Left cardiac atrium (tissue), 4 donors: Measurements from ENCODE around the gene CDKL5. TPM values are rescaled to one million over a fixed set of nuclear protein-coding genes. Genes with fewer than 3 reads are reported as not detected.
"Not testable (repeated sequence)": the region's sequence is repeated elsewhere in the genome, so short reads cannot be mapped to it uniquely, and the experiment has no call there.

Experiments used
- ATAC-seq, 2 donors: fragments of 200-7000 bp; cut with Tn5 transposase; one replicate each; pipeline ENCODE4 v1.9.1; 2020; ENCODE audit warnings: mild to moderate bottlenecking in 2 of 2, moderate library complexity in 2 of 2
- DNase-seq: peaks from one replicate; pipeline ENCODE4 v3.0.0-alpha.2; 2020
- intact Hi-C, 2 donors: fragments of 100-400 bp; cut with DNase I; formaldehyde crosslinking; loops; one replicate each; pipeline versions ENCODE4 v1.14.1 to v1.15.1; 2022 to 2023
- total RNA-seq, 2 donors: library from RNA; stranded (reverse); fragmentation: NEBNext Ultra II Directional; extraction: Animal tissue kit (Norgen Biotek cat#: 25700); gene quantifications; one replicate each; pipeline ENCODE4 v1.2.1, GENCODE V29; 2021
- donor health status: DM: no; HTN: yes; CAD: no.
- donor health status: DM: no; HTN: yes; CAD: no; lungs with severe emphysema.
- donor health status: DM: yes; HTN: yes; CAD: no.
- donor health status: Dilated cardiomyopathy.

CDKL5 gene
- total RNA-seq, 2 donors from 2014 or later: 8.1 to 8.3 TPM

GRCh38 chrX:18549643-18550042, 124.2 kb downstream of the CDKL5 start:
- no peak for ATAC-seq
- no peak for DNase-seq
- intact Hi-C loops: no loop called here

DNA sequence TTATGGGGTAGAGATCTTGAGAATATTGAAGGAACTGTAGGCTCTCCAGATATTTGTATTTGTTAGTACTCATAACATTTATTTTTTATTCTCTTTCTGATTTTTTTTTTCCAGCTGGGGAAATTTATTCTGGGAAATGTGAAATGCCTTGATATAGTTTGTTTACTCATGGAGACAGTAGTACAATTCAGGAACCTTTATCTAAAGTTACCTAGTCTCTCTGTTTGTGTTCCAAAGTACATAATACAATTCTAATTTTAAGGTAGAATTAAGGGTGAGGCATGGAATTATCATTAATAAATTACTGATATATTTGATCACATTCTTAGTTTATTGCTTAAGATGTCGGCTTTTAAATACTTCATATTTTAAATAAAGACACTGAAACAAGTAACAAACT, 132.5 kb downstream of the CDKL5 start:
- DNase-seq: no peak
- intact Hi-C loops: no loop called here
- no peak for ATAC-seq

- ATAC-seq: no peak
- DNase-seq: no peak
- intact Hi-C loops: no loop called here
These were observed 133.4 kb downstream of the CDKL5 start for GRCh38 chrX:18558799-18559198.

- intact Hi-C loops: no loop called here
- ATAC-seq: no peak
- DNase-seq: no peak
These were observed 135.6 kb downstream of the CDKL5 start for GRCh38 chrX:18561020-18561419.

- ATAC-seq (no peak), DNase-seq (no peak)
- intact Hi-C loops: no loop called here
These were observed 140.3 kb downstream of the CDKL5 start for GRCh38 chrX:18565727-18566126.

DNA sequence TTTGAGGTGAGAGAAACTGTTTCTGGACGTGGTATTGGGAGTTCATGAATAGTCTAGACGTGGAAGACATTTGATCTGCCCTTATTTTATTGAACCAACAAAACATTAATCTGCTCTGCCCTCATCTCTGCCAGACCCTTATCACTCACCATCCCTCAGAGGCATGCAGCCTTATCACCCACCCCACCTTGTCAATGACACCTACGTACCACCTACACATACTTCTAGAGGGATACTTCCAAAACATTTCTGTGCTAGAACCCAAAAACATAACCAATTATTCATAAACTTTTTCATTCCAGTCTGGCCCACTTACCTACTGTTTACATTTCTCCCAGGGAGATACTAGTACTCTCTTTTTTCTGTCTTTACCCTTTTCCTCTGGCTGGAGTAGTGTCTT, 141.3 kb downstream of the CDKL5 start:
- ATAC-seq (no peak), DNase-seq (no peak)
- intact Hi-C loops: no loop called here

- ATAC-seq (no peak), DNase-seq (no peak)
- intact Hi-C loops: no loop called here
These were observed 148.1 kb downstream of the CDKL5 start for GRCh38 chrX:18573556-18573955.

DNA sequence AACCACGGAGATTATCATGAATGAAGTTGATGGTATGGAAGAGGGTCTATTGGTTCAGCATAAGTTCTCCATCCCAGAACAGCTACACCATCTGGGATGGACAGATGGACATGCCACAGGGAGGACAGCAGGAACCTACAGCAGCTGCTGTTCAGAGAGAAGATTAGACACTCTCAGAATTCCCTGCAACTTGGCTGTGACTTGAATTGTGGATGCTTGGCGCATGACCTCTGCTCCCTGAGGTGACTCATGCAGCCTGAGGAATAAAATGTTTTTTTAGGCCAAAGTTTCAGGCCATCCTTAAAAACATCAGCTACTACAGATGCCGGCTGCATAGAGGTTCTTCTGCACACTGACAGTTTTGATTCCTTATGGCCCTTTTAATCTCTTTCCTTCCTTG, 149.2 kb downstream of the CDKL5 start:
- peak; percentile 48 for DNase-seq
- ATAC-seq: peak in 1 of 2 donors; percentile 84
- intact Hi-C loops: no loop called here

- intact Hi-C loops: no loop called here
- no peak for DNase-seq
These were observed 150.3 kb downstream of the CDKL5 start for GRCh38 chrX:18575744-18576143.

DNA sequence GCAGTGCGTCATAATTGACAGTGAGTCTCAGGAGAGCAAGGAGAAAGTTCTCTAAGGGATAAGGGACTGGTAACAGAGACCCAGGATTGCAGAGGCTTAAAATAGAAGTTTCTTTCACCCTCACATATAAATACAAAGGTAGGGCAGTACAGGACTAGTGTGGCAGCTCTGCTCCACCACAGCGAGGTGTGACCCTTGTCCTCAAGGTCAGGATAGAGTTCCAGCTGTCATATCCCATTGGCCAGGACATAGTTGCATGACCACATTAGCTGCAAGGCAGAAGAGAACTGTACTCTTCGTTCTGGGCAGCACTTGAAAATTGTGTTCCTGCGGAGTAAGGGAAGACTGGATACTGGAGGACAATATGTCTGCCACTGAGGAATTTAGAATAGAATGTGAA, 152.0 kb downstream of the CDKL5 start:
- DNase-seq: no peak
- no peak for ATAC-seq
- intact Hi-C loops: no loop called here

More at GRCh38 chrX:18575744-18576143, 150.3 kb downstream of the CDKL5 start:
- ATAC-seq: no peak

GRCh38 chrX:18578546-18578945, 153.1 kb downstream of the CDKL5 start:
- no peak for DNase-seq
- no peak for ATAC-seq
- intact Hi-C loops: no loop called here

- DNase-seq: no peak
These were observed 154.1 kb downstream of the CDKL5 start for GRCh38 chrX:18579495-18579894.

DNA sequence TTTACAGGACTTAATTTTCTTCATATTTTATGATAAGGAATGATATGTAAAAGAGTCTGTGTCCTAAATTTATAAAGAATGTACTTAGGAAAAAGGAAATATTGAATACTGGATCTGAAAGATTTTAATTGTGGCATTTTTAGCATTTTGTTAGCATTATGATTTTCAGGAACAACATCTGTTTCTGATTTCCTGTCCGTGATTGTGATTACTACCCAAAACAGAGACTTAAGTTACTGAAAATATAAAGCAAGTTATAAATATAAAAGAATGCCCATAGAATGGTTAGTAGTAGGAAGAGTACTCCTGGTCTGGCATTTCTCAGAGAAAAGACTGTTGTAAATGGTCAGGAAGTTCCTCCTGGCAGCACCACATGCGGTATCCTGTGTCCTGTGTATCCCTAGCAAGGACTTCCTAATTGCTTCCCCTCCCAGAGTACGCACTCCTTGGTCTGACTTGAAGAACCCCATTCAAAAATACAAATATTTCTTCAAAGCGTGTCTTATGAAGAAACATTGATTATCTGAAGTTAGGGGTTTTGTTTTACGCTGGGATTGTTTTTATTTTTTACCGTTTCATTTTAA, 157.6 kb downstream of the CDKL5 start:
- ATAC-seq: no peak
- intact Hi-C loops: no loop called here
- no peak for DNase-seq

More at GRCh38 chrX:18579495-18579894, 154.1 kb downstream of the CDKL5 start:
- intact Hi-C loops: no loop called here
- ATAC-seq: no peak

DNA sequence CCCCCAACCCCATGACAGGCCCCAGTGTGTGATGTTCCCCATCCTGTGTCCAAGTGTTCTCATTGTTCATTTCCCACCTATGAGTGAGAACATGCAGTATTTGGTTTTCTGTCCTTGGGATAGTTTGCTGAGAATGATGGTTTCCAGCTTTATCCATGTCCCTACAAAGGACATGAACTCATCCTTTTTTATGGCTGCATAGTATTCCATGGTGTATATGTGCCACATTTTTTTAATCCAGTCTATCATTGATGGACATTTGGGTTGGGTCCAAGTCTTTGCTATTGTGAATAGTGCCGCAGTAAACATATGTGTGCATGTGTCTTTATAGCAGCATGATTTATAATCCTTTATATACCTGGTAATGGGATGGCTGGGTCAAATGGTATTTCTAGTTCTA, 163.9 kb downstream of the CDKL5 start:
- intact Hi-C loops, DNase-seq, ATAC-seq: not testable (repeated sequence)

DNA sequence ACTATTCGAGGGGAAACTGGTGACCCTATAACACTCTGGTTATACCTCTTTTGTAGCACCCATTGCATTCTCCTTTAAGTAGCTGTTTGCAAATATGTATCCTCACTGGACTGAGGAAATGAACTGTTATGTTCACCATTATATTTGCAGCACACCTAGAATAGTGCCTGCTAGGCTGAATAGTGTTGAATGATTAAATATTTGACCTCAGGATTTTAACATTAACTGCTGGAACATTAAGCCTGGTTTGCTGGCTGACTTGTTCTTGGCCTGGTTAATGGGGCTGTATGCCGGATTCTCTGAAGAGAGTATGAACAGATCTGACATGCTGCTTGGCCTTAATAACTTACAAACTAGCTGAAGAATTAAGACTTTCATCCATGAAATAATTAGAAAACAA, 166.4 kb downstream of the CDKL5 start:
- ATAC-seq (no peak), DNase-seq (no peak)
- intact Hi-C loops: loop anchor here in 1 of 2 donors (10.0 kb wide), 1 partner anchor 167 kb away; the partner anchor contains the start of gene CDKL5

GRCh38 chrX:18594079-18594478, 168.7 kb downstream of the CDKL5 start:
- ATAC-seq (no peak), DNase-seq (no peak)
- intact Hi-C loops: loop anchor here in 1 of 2 donors (10.0 kb wide), 1 partner anchor 169 kb away; the partner anchor contains the start of gene CDKL5

- ATAC-seq (no peak), DNase-seq (no peak)
- intact Hi-C loops: loop anchor here in 1 of 2 donors (10.0 kb wide), 1 partner anchor 171 kb away; the partner anchor contains the start of gene CDKL5
These were observed 170.7 kb downstream of the CDKL5 start for GRCh38 chrX:18596096-18596495.

DNA sequence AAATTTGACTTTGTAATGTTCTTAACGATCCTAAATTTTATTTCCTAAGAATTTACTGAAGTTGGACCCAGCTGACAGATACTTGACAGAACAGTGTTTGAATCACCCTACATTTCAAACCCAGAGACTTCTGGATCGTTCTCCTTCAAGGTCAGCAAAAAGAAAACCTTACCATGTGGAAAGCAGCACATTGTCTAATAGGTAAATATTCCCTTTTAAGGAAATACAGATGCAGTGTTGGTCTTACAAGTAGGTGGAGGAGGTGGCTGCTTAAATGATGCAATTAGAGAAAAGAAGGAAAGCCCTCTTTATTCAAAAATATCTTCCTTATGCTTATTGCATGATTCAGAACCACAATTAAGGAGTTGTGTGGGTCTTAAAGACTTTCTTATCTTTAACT, 173.0 kb downstream of the CDKL5 start:
- ATAC-seq: no peak
- DNase-seq: no peak
- intact Hi-C loops: loop anchor here in 1 of 2 donors (10.0 kb wide), 1 partner anchor 174 kb away; the partner anchor contains the start of gene CDKL5

DNA sequence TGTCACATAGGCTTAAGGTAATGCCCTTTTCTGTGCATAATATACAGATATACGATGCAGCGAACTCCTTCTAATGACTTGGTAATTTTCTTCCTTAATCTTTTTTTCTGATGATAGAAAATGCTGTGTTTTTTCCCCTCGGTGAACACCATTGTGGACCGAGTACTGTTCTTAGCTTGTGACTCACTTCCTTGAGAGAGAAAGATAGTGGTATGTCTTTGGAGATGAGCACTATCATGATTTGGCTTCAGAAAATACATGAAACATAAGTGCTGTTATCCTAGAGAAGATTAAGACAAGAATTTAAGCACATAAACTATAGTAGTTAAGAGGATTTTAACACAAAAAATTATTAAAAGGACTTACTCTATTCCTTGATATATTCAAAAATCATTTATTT, 182.6 kb downstream of the CDKL5 start:
- DNase-seq: no peak
- ATAC-seq: no peak
- intact Hi-C loops: no loop called here

DNA sequence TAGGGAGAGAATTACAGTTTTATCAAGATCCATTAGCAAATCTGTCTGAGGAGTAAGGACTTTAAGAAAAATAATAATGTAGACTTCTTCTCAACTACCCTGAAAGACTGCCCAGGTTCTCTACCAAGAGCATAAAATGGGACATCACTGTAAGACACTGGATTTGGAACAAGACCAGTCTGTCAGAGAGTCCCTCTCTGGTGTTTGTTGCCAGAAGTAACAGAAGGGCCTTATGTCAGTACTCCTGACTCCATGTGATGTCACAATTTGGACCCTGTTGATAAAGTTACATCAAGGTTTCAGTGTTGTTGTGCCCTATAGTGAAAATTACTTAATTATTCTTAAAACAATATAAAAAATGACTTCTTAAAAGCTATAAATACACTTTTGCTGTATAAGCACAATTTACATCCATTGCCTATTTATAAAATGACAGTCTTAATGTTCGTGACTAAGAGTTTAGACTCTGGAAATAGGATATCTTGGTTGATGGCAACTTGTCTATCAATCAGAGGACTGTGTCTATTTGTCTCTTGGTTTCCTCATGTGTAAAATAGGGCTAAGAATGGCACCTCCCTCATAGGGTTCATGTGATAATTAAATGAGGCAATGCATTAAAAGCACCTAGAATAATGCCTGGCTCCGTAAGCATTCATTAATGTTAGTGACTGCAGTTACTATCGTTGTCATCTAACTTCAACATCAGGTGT, 188.7 kb downstream of the CDKL5 start:
- intact Hi-C loops: no loop called here
- DNase-seq: no peak
- no peak for ATAC-seq
